Activated T-cell treated with anti-CD3 and anti-CD28 coated beads, Interleukin-2, amount 50 U/mL, for 1 hour (primary cell): ENCODE data around the gene IFNA4.
"Not testable (repeated sequence)": the region's sequence is repeated elsewhere in the genome, so short reads cannot be mapped to it uniquely, and the experiment has no call there.

Source experiments
- DNase-seq: peaks from one replicate; pipeline ENCODE4 v3.0.0-alpha.2; 2020

The IFNA4 gene

GRCh38 chr9:21187487-21187886, at the start of gene IFNA4:
Gene IFNA4 (minus strand): TSS chr9:21187587. CDS start chr9:21187531, 56 bp downstream.
- DNase-seq = not testable (repeated sequence)

DNA sequence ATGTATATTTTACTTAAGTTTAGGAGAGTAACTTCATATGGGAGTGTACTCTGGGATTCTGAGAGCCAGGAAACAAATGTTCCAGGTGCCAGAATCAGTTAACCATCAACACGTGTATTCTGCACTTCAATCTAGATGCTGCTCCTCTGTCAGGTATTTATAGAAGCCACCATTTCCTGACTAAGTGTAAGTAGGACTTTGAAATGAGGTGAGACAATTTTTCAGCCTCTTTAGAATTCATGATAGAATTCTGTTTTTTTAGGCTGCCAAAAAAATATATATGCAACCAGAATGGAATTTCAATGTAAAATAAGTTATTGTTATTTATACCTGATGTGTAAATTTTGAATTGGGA, 49.0 kb upstream of the IFNA4 start:
- DNase-seq = not testable (repeated sequence)

GRCh38 chr9:21235468-21236359, 48.3 kb upstream of the IFNA4 start:
- not testable (repeated sequence) for DNase-seq

DNA sequence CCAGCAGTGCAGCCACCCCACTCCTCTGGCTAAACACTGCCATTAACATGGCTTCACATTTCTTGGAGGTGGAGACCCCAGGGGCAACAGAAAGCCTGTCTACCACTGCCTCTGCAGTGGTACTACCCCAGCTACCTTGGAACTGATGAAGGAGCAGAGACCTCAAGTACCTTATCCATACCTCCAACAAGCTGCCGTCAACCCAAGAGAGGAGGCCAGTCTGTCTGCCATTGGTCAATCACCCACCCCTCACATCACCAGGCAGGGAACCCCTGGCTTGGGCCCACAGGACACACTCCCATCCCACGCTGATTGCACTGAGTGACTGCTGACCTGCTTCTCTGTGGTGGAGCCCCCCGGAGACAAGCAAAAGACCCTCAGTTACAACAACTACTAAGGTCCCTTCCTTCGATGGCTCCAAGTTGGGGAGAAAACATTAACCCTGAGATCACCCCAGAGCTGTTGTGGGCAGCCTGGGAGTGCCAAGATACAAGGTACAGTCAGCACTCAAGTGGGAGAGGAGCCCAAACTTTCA, 46.8 kb upstream of the IFNA4 start:
- no peak for DNase-seq

- DNase-seq = no peak
Measured at GRCh38 chr9:21233258-21233657, 45.9 kb upstream of the IFNA4 start.

DNA sequence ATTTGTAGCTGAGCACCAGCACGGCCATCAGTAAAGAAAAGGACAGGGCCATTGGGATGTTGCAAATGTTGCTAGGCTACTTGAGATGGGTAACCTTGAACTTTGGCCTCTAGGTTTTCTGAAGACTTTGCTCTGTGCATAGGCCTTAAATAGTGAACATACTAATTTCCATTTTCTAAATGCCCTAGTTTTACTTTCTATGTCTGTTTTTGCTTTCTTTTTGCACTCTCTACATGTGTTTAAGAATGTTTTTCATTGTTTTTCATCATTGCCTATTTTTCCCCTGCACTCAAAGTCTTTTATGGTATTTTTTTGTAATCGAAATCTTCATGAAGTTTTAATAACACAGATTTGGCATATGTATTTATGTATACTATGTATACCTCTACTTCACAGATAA, 40.7 kb upstream of the IFNA4 start, which contains the start of gene IFNA17:
TSS of gene IFNA17 (minus strand) at position 101 of the 400 bp plus-strand sequence. CDS start at position 52, 49 bp downstream.
- DNase-seq = no peak

GRCh38 chr9:21217211-21217610, 29.8 kb upstream of the IFNA4 start, which contains the start of gene IFNA16:
Gene IFNA16 (minus strand): TSS chr9:21217311. CDS start chr9:21217305, 6 bp downstream.
- DNase-seq = not testable (repeated sequence)

DNA sequence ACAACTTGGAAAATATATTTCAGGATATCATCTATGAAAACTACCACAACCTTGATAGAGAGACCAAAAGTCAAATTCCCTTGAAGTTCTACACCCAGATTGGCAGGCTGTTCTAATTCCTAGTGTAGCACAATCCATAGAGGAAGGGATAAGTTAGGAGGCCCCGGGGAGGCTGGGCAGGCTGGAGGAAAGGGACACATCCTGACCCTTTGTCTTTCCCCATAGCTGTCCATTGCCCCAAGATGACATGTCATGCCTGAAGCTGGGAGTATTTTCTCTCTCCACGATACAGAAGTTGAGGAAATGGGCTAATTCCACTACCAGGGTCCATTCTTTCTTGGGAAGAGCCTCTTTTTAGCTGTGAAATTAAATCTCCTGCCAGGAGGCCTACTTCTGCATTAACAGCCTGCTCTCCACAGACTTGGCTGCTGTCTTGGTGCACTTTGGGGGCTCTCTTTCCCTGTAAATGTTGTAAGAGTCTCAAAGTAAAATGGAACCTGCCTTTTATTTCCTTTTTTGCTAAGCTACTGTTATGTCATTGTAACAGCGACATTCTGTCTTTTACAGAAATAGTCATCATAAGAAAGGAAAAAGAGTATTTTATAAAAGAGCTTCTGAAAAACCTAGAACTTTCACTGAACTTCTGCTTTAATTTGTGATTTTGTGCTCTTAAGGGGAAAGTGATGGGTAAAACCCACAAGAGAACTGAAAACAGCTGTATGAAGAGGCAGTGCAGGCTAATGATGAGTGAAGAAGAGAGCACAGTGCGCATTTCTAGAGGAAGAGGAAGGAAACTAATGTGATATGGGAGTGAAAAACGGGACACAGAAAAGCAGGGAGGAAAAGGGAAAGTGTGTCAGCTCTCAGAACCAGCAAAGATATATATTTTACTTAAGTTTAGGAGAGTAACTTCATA, 26.3 kb upstream of the IFNA4 start:
- not testable (repeated sequence) for DNase-seq

GRCh38 chr9:21212160-21212559, 24.8 kb upstream of the IFNA4 start:
- DNase-seq = not testable (repeated sequence)

DNA sequence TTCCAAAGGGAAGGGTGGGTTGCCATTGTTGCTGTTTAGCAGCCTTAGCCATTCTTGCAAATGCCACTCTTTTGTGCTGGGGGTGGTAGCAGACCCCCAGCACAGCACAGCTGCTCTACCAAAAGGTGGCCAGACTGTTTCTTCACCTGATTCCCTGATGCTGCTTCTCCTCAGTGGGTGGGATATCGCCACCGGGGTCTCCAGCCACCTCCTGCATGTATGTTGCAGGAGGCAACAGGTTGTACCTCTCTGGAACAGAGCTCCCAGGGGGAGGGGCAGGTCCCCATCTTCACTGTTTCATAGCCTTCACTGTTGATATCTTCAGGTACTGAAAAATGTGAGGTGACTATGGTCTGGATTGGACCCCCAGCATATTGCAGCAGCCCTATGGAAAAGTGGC, 23.4 kb upstream of the IFNA4 start:
- not testable (repeated sequence) for DNase-seq

DNA sequence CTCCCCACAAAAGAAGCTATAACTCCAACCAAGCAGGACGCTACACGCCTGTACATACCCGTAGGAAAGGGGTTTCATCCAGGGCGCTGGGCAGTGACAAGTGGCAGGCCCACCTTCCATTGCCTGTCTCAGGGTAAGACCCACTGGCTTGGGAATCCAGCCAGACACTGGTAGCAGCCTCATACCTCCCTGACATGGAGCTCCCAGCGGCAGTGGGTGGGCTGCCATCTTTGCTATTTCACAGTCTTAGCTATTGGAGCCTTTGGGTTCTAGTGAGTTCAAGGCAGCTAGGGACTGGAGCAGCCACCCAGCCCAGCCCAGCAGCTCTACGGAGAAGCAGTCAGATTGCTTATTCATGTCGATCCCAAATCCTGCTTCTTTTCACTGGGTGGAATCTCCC, 22.9 kb upstream of the IFNA4 start:
- DNase-seq = no peak

DNA sequence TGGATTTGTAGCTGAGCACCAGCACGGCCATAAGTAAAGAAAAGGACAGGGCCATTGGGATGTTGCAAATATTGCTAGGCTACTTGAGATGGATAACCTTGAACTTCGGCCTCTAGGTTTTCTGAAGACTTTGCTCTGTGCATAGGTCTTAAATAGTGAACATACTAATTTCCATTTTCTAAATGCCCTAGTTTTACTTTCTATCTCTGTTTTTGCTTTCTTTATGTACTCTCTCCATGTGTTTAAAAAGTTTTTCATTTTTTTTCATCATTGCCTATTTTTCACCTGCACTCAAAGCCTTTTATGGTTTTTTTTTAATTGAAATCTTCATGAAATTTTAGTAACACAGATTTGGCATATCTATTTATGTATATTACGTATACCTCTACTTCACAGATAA, 19.7 kb upstream of the IFNA4 start, which contains the start of gene IFNA10:
TSS of gene IFNA10 (minus strand) at position 101 of the 400 bp plus-strand sequence. CDS start at position 55, 46 bp downstream.
- not testable (repeated sequence) for DNase-seq

GRCh38 chr9:21205204-21205603, 17.8 kb upstream of the IFNA4 start:
- DNase-seq = no peak

- not testable (repeated sequence) for DNase-seq
Measured at GRCh38 chr9:21202105-21202504, 14.7 kb upstream of the IFNA4 start, which contains the start of gene IFNA7. Gene IFNA7 (minus strand): TSS chr9:21202205. CDS start chr9:21202165, 40 bp downstream.

DNA sequence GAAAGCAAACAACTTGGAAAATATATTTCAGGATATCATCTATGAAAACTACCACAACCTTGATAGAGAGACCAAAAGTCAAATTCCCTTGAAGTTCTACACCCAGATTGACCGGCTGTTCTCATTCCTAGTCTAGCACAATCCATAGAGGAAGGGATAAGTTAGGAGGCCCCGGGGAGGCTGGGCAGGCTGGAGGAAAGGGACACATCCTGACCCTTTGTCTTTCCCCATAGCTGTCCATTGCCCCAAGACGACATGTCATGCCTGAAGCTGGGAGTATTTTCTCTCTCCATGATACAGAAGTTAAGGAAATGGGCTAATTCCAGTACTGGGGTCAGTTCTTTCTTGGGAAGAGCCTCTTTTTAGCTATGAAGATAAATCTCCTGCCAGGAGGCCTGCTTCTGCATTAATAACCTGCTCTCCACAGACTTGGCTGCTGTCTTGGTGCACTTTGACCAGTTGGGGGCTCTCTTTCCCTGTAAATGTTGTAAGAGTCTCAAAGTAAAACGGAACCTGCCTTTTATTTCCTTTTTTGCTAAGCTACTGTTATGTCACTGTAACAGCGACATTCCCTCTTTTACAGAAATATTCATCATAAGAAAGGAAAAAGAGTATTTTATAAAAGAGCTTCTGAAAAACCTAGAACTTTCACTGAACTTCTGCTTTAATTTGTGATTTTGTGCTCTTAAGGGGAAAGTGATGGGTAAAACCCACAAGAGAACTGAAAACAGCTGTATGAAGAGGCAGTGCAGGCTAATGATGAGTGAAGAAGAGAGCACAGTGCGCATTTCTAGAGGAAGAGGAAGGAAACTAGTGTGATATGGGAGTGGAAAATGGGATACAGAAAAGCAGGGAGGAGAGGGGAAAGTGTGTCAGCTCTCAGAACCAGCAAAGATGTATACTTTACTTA, 7.7 kb upstream of the IFNA4 start:
- DNase-seq = not testable (repeated sequence)

DNA sequence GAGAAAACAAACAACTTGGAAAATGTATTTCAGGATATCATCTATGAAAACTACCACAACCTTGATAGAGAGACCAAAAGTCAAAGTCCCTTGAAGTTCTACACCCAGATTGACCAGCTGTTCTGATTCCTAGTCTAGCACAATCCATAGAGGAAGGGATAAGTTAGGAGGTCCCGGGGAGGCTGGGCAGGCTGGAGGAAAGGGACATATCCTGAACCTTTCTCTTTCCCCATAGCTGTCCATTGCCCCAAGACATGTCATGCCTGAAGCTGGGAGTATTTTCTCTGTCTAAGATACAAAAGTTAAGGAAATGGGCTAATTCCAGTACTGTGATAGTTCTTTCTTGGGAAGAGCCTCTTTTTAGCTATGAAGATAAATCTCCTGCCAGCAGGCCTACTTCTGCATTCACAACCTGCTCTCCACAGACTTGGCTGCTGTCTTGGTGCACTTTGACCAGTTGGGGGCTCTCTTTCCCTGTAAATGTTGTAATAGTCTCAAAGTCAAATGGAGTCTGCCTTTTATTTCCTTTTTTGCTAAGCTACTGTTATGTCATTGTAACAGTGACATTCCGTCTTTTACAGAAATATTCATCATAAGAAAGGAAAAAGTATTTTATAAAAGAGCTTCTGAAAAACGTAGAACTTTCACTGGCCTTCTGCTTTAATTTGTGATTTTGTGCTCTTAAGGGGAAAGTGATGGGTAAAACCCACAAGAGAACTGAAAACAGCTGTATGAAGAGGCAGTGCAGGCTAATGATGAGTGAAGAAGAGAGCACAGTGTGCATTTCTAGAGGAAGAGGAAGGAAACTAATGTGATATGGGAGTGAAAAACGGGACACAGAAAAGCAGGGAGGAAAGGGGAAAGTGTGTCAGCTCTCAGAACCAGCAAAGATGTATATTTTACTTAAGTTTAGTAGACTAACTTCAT, 4.3 kb downstream of the IFNA4 start:
- not testable (repeated sequence) for DNase-seq

- no peak for DNase-seq
Measured at GRCh38 chr9:21174671-21175070, 12.7 kb downstream of the IFNA4 start.

GRCh38 chr9:21172156-21172555, 15.2 kb downstream of the IFNA4 start:
- DNase-seq = no peak

GRCh38 chr9:21171351-21171750, 16.0 kb downstream of the IFNA4 start:
- no peak for DNase-seq

- DNase-seq = not testable (repeated sequence)
Measured at GRCh38 chr9:21166560-21166959, 20.8 kb downstream of the IFNA4 start, which contains the start of gene IFNA21. Gene IFNA21 (minus strand): TSS chr9:21166660. CDS start chr9:21166612, 48 bp downstream.
